A549 (cell line): ENCODE measurements around the gene GLT6D1. TPM values are rescaled to one million over a fixed set of nuclear protein-coding genes. Genes with fewer than 3 reads are reported as not detected.

Experiments used
- ATAC-seq, 2 experiments: fragments of 200-7000 bp in 1 of 2; fragments of >200 bp in 1 of 2; cut with Nextera tagmentation in 1 of 2; cut with Tn5 transposase in 1 of 2; 3 replicates each; pipeline versions ENCODE4 v1.8.0 to v1.9.1; 2018 to 2020; ENCODE audit warnings: mild to moderate bottlenecking in 1 of 2, moderate library complexity in 1 of 2
- CTCF ChIA-PET: fragments of 300-600 bp; sonication (Branson Sonifier 250); formaldehyde crosslinking; extraction: SDS; loops from one replicate; lab custom pipeline; 2021; ENCODE audit warnings: antibody characterized with exemption, inconsistent platforms; lab: Yijun Ruan, JAX
- POLR2A ChIA-PET: fragments of 350-600 bp; formaldehyde crosslinking; extraction: SDS; loops from one replicate; lab custom pipeline; 2021; ENCODE audit warnings: antibody characterized with exemption, inconsistent platforms; lab: Yijun Ruan, JAX
- DNase-seq, 2 experiments: peaks; one replicate each; pipeline versions ENCODE4 v3.0.0 to v3.0.0-alpha.2; 2011 to 2016; ENCODE audit warnings: low read depth in 1 of 2, low spot score in 1 of 2
- FAIRE-seq: peaks from 2 replicates; lab custom pipeline; 2011; peaks lifted over from hg19 to GRCh38; lab: Jason Lieb, UNC
- H3K27ac ChIP-seq, 2 experiments: fragments of >200 bp; sonication (Bioruptor Twin); formaldehyde crosslinking; 3 replicates each; pipeline ENCODE4 v1.5.1; 2016 to 2017
- H3K4me1 ChIP-seq: fragments of >200 bp; sonication (Bioruptor Twin); formaldehyde crosslinking; 3 replicates; pipeline ENCODE4 v1.6.1; 2016
- H3K4me2 ChIP-seq: fragments of >200 bp; sonication (Bioruptor Twin); formaldehyde crosslinking; 3 replicates; pipeline ENCODE4 v1.6.1; 2016
- H3K4me3 ChIP-seq: fragments of >200 bp; sonication (Bioruptor Twin); formaldehyde crosslinking; 3 replicates; pipeline ENCODE4 v1.5.1; 2016
- H3K9me3 ChIP-seq: fragments of >200 bp; sonication (Bioruptor Twin); formaldehyde crosslinking; 3 replicates; pipeline ENCODE4 v1.6.1; 2016
- ATOH8 ChIP-seq: fragments of 250-450 bp; sonication (Bioruptor Pico); IDR thresholded peaks from 2 replicates; pipeline ENCODE4 v1.5.0; 2020; ENCODE audit warnings: low read depth, mild to moderate bottlenecking, moderate library complexity
- CHD2 ChIP-seq: fragments of 150-350 bp; IDR thresholded peaks from 2 replicates; pipeline ENCODE4 v1.6.1; 2014; ENCODE audit warnings: low read length; ENCODE audit not compliant: partially characterized antibody
- CTCF ChIP-seq: fragments of >200 bp; sonication (Bioruptor Twin); formaldehyde crosslinking; IDR thresholded peaks from 3 replicates; pipeline ENCODE4 v1.5.1; 2016
- FOXS1 ChIP-seq: fragments of 250-450 bp; sonication (Bioruptor Pico); IDR thresholded peaks from 2 replicates; pipeline ENCODE4 v1.5.0; 2020; ENCODE audit warnings: mild to moderate bottlenecking, moderate library complexity
- HES2 ChIP-seq: fragments of >200 bp; sonication (Bioruptor Twin); formaldehyde crosslinking; IDR thresholded peaks from 2 replicates; pipeline ENCODE4 v1.6.1; 2016
- HOXB13 ChIP-seq: fragments of 250-450 bp; sonication (Bioruptor Pico); IDR thresholded peaks from 2 replicates; pipeline ENCODE4 v1.5.0; 2020; ENCODE audit warnings: low read depth, mild to moderate bottlenecking, moderate library complexity
- JUNB ChIP-seq: fragments of >200 bp; sonication (Bioruptor Twin); formaldehyde crosslinking; IDR thresholded peaks from 2 replicates; pipeline ENCODE4 v1.6.1; 2016
- KDM5A ChIP-seq: fragments of 200-600 bp; sonication (generic); IDR thresholded peaks from 2 replicates; pipeline ENCODE4 v1.6.1; 2016; ENCODE audit warnings: antibody characterized with exemption, mild to moderate bottlenecking
- MAX ChIP-seq: IDR thresholded peaks from 2 replicates; pipeline ENCODE4 v1.6.1; 2012
- MYC ChIP-seq: IDR thresholded peaks from 2 replicates; pipeline ENCODE4 v1.6.1; 2012; ENCODE audit warnings: mild to moderate bottlenecking, inconsistent platforms, low read length, improper control_type of control experiment, borderline replicate concordance
- NFE2L2 ChIP-seq: fragments of 150-350 bp; conservative IDR thresholded peaks from 2 replicates; pipeline ENCODE4 v1.6.1; 2014; ENCODE audit warnings: low read length
- RARB ChIP-seq: fragments of 250-450 bp; sonication (Bioruptor Pico); IDR thresholded peaks from 2 replicates; pipeline ENCODE4 v1.8.0; 2021; ENCODE audit warnings: mild to moderate bottlenecking, moderate library complexity
- REST ChIP-seq: fragments of 200-600 bp; sonication (generic); IDR thresholded peaks from 2 replicates; pipeline ENCODE4 v1.6.1; 2016; ENCODE audit warnings: antibody characterized with exemption, mild to moderate bottlenecking, moderate library complexity
- TP53 ChIP-seq: fragments of 250-450 bp; sonication (Bioruptor Pico); IDR thresholded peaks from 2 replicates; pipeline ENCODE4 v1.5.0; 2021; ENCODE audit warnings: mild to moderate bottlenecking, moderate library complexity
- USF2 ChIP-seq: fragments of 450-650 bp; IDR thresholded peaks from 2 replicates; pipeline ENCODE4 v1.6.1; 2014; ENCODE audit warnings: antibody characterized with exemption
- ZSCAN20 ChIP-seq: fragments of 250-450 bp; sonication (Bioruptor Pico); IDR thresholded peaks from 2 replicates; pipeline ENCODE4 v1.8.0; 2022; ENCODE audit warnings: mild to moderate bottlenecking, moderate library complexity
- WGBS: methylation state at CpG from one replicate; pipeline ENCODE4 v1.1.6; 2017; ENCODE audit errors: missing lambda C conversion rate; 5-methylcytosine and 5-hydroxymethylcytosine counted together
- polyA plus RNA-seq, 4 experiments: library from polyadenylated mRNA; depleted of rRNA in 3 of 4; stranded (reverse); fragments of >200 nt; fragmentation: RNase III in 1 of 4; extraction: RNeasy Plus Mini Kit Qiagen cat#74134 plus additional on column Dnase treatment in 1 of 4; gene quantifications; 2 replicates in 3 of 4; 3 replicates in 1 of 4; pipeline ENCODE4 v1.2.3, GENCODE V29; 2011 to 2017

Gene GLT6D1
- polyA plus RNA-seq, 2 of the 4 experiments (the other 2 are of a cell fraction), result not detected

GRCh38 chr9:135612437-135612836, 26.9 kb downstream of the GLT6D1 start:
- FAIRE-seq (no peak), DNase-seq (no peak), ATAC-seq (no peak)
- Histone ChIP-seq H3K4me2 (no peak overlapping the region), H3K4me1 (no peaks in the 10 kb centered on the region), H3K27ac (no peak overlapping the region), H3K9me3 (no peaks in the 10 kb centered on the region), H3K4me3 (no peak overlapping the region)
- no peak for TF ChIP-seq JUNB
- no peak for TF ChIP-seq ZSCAN20 (CRISPR knock-in tag)
- TF ChIP-seq USF2, result no peak
- no peak for TF ChIP-seq FOXS1 (CRISPR knock-in tag)
- TF ChIP-seq TP53 (CRISPR knock-in tag), result no peak
- no peak for TF ChIP-seq REST
- POLR2A ChIA-PET, result no interaction called here
- 35% methylated on average over 2 of the region's 8 CpGs for WGBS
- CTCF ChIA-PET, result interaction anchor here (0.8 to 6.9 kb wide), 3 partner anchors 8 to 108 kb away, joined by 3 to 55 read pairs (median 3); no protein-coding TSS in a partner anchor

- ATAC-seq (no peak), FAIRE-seq (no peak), DNase-seq (no peak)
- H3K27ac ChIP-seq, result no peak overlapping the region
- CTCF ChIA-PET, result interaction anchor here (0.8 to 6.9 kb wide), 2 partner anchors 8 to 11 kb away, joined by 3 to 55 read pairs; no protein-coding TSS in a partner anchor
- H3K9me3 ChIP-seq, result no peaks in the 10 kb centered on the region
- no peaks in the 10 kb centered on the region for H3K4me1 ChIP-seq
- no peak overlapping the region for H3K4me2 ChIP-seq
- TF ChIP-seq CTCF, result no peak
- TF ChIP-seq RARB (CRISPR knock-in tag), result no peak
- TF ChIP-seq CHD2, result no peak
- no peak for TF ChIP-seq ATOH8 (CRISPR knock-in tag)
- TF ChIP-seq TP53 (CRISPR knock-in tag), result no peak
- no peak for TF ChIP-seq NFE2L2
- TF ChIP-seq HES2, result no peak
- TF ChIP-seq KDM5A, result no peak
- TF ChIP-seq MYC, result no peak
- TF ChIP-seq MAX, result no peak
- no peak for TF ChIP-seq HOXB13
- TF ChIP-seq ZSCAN20 (CRISPR knock-in tag), result no peak
- TF ChIP-seq, all 56 proteins: peak for 0
- WGBS, result 0% methylated on average over 4 of the region's 4 CpGs
- no peak overlapping the region for H3K4me3 ChIP-seq
- POLR2A ChIA-PET, result no interaction called here
These were observed 27.5 kb downstream of the GLT6D1 start for GRCh38 chr9:135611875-135612209.
